Activated CD8-positive, alpha-beta memory T cell treated with anti-CD3 and anti-CD28 coated beads, Interleukin-2, amount 50 U/mL, for 1 hour (primary cell): Measurements from ENCODE around the gene CHST11.

Experiments
- DNase-seq: peaks from one replicate; pipeline ENCODE4 v3.0.0-alpha.2; 2020; ENCODE audit errors: extremely low read depth

CHST11 gene

DNA sequence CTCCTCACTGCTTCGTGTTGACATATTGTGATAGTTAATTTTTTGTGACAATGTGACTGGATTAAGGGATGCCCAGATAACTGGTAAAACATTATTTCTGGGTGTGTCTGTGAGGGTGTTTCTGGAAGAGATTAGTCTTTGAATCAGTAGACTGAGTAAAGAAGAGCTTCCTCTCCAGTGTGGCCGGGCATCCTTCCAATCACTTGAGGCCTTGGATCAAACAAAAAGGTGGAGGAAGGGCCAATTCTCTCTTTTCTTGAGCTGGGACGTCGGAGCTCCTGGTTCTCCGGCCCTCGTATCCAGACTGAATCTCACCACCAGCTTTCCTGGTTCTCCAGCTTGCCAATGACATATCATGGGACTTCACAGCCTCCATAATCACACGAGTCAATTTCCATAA lies 240.4 kb downstream of the CHST11 start:
- DNase-seq = no peak

DNA sequence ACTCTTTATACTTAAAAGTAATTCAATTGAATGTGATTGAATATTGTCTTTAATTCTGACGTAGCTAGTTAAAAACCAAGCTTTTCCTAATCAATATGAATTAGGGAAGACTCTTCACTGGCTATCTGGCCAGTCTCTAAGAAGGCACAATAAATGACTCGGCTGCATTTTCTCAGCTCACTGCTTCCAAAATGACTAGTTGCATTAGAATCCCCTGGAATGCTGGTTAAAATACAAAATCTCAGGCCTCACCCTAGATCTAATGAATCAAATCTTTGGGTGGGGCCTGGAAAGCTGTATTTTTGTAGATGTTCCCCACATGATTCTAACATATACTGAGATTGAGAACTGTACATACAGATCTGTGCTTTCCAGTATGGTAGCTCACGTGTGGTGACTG lies 242.1 kb downstream of the CHST11 start:
- DNase-seq = no peak

DNA sequence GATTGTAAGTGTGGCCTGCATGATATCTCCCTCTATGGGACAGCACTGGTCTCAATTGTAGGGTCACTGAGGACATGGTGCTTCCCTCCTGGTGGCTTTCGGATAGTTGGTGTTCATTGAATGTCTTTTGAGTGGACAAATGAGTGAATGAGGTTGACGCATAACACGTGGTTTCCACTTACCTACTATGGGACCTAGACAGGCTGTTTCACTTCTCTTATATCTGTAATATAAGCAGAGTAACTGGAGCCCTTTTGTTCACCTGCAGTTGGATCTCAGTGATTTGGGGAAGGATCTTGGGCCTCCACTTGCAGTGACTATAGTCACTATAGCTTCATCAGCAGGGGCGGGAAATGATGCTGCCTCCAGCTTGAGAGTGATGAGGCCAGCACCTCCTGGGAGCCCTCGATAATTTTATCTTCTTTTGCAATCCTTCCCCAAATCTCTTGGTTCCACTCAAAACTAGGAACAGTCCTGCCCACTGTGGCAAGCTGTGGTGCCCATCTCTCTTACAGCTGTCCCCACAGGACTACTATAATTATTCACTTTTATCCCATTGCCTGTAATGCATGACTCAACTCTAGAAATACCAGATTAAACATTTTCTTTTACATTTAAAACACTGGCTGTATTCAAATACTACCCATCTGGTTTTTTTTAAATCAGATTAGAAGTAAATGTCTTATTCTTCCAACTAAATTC lies 242.9 kb downstream of the CHST11 start:
- no peak for DNase-seq

DNA sequence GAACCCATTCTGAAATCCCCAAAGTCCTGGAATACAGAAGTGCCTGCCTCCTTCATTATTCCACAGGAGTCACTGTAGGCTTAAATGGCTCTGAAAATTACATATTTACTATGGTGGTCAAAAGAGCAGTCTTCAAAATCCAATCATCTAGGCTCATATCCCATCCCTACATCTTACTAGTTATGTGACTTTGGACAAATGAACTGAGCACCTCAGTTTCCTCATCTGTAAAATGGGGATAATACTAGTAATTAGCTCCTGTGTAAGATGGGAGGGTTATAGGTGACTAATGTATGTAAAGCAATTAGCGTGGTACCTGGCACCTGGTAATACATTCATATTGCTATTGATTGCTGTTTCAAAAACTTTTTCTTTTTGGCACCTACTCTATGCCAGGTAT lies 243.6 kb downstream of the CHST11 start:
- no peak for DNase-seq

DNA sequence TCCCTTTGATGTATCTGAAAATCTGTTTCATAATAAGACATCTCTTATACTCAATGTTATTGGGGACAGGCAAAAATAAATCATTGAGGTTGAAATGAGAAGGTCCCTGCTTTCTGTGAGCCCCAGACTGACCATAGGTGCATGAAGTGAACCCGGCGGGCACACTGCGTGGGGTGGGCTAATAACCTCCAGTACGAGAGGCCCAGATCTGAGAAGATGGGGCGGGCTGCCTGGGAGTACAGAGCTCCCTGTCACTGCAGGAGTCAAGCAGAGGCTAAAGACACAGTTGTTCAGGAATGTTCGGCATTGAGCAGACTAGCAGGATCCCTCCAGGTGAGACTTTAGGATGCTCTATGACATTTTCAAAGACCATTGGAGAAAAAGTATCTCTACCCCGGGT lies 244.6 kb downstream of the CHST11 start:
- DNase-seq = no peak

DNA sequence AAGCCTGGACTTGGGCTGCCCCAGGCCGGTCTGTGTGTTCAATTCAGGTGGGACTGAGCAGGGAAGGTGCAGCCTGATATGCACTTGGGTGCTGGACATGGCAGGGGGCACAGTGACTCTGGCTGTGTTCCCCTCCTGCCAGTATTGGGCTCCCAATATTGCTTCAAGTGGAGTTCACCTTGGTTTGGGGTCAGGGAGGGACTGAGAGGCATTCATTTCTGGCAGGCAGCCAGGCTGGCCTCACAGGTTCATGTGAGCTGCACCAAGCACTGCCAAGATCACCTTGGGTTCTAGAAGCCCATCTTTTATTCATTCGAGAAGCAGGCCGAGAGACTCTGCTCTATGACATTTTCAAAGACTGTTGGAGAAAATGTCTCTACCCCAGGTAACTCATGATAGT lies 245.0 kb downstream of the CHST11 start:
- no peak for DNase-seq

DNA sequence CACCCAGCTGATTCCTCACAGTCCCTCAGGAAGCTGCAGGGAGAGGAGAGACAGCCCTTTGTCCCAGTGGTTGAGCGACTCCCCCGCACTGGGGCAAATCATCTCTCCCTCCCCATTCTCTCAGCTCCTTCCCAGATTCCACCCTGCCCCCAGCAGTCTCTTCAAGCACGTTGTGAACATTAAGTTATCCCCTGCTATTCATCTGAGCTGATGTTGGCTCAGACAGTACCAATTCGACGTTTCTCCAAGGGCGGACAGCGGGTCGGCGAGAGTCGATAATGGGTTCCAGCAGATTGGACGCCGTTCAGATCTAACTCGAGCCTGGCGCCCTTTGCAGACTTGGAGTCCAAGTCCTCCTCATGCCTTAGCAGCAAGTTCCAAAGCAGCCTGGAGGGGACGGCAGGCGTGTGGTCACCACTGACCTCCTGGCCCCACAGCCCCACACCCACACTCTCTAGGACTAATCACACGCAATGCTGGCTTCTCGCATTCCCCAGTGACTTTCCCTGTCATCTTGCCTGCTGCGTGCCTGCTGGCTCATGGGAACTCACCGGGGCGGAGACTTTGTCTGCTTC lies 245.9 kb downstream of the CHST11 start:
- no peak for DNase-seq

DNA sequence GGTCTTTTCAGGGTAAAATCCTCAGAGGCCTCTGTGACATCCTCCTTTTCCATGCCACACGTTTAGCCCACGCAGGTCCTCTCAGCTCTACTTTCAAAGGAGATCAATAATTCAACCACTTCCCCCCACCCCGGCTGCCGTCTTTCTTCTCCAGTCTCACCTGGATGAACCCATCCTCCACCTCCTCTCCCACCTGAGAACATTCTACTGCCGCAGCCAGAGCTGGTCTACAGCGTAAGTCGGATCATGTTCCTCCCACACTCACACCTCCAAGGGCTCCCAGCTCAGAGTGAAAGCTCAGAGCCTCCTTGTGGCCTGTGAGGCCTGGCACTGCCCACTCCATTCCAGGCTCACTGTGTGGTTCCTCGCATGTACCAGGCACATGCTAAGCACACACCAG lies 246.6 kb downstream of the CHST11 start:
- DNase-seq = no peak

DNA sequence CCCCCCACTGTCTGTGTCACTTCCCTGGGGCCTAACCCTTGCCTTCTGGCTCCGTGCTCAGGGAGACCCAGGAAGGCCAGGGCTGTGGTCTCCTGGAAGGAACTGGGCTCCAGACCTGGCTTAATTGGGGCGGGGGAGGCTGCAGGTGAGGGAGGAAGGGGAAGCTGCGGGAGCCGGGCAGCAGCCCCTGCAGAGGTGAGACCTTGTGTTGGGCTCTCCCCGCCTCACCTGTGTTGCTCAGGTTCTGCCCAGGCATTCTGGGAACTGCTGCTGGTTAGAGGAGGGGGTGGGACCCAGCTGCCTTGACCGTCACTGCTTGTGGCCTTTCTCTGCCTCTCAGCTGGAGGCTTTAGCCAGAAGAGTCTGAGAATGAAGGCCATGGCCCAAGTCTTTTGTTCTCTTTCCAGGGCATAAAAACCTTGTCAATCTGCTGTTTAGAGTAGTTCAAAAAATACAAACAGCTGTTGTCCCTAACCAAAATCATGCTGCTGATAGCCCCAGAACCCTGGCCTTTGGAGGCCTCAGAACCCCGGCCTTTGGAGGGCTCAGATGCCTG lies 247.6 kb downstream of the CHST11 start:
- DNase-seq = no peak

DNA sequence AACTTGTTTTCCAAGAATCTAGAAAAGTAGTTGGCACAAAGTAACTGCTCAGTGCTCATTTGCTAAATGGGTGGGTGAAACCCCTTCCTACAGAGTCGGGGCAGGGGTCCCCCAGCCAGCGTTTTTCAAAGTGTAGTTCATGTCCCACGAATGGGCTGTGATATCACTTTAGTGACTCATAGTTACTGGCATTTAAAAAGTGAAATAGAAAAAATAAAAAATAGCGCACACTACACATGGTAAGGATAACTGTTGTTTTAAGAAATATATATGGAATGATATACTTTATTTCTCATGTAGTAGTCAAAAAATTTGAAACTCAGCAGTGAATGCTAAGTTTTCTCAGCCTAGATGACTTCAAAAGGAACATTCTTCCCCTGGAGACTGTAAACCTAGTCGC lies 250.4 kb downstream of the CHST11 start:
- DNase-seq = no peak

DNA sequence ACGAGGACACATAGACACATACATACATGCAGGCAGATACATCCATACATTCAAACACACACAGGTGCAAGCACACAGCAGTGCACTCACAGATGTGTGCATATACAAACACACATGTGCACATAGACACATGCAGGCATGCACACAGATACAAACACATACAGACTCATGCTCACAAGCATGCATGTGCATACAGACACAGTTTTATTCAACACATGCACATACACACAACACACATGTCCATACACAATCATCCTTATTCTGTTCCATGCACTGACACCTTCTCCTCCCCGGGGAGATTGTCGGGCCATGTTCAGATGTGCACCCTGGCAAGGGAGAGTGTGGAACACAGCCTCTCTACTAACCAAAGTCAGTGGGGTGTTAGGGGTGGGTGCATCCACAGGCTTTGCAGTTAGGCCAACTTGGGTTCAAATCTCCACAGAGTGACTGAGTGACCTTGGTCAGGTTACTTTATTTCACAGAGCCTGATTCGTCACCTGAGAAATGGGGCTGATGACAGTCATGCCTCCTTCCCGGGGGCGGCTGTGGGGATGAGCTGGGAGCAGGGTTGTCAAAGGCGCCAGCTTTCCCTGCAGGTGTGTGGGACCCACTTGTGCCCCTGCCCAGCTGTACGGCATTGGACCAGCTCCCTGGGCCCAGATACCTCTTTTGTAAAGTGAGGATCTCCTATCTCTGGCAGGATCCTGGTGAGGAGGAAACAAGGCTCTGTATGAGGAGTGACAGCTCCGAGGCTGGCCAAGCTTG lies 251.2 kb downstream of the CHST11 start:
- no peak for DNase-seq

DNA sequence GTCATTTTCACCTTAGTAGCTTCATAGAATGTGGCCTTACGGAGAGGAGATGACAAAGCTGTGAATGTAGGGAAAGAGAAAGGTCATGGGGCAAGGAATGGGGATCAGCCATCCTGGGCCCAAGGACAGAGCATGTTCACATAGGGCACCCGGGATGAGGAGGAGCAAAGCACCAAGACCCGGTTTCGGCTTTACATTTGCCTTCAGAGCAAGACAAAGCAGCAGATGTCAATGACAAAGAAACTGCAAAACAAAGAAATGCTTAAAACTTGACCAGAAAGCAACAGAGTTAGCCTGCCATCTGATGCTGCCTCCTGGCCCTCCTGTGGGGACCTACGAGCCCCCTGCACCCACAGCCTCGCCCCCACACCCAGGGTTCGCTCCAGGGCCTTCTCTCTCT lies 252.1 kb downstream of the CHST11 start:
- no peak for DNase-seq

DNA sequence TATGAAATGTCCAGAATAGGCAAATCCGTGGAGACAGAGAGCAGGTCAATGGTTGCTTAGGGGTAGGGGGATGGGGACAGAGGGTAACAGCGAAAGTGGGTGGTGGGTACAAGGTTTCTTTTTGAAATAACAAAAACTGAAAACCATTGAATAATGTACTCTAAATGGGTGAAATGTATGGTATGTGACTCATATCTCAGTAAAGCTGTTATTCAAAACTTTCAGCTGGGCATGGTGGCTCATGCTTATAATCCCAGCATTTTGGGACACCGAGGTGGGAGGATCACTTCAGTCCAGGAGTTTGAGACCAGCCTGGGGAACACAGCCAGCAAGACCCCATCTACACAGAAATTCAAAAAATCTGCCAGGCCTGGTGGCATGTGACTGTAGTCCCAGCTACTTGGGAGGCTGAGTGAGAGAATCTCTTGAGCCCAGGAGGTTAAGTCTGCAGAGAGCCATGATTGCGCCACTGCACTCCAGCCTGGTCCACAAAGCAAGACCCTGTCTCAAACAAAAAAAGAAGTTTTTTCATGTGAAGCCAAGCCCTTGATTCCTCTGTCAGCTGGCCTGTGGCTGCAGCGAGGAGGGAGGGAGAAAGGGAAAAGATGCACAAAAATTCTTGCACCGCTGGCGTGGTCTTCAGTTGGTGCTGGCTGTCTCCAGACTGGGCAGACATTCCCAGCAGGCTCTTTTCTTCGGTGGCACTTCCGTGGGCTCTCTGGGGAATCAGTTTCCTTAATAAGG lies 253.1 kb downstream of the CHST11 start:
- DNase-seq = no peak

DNA sequence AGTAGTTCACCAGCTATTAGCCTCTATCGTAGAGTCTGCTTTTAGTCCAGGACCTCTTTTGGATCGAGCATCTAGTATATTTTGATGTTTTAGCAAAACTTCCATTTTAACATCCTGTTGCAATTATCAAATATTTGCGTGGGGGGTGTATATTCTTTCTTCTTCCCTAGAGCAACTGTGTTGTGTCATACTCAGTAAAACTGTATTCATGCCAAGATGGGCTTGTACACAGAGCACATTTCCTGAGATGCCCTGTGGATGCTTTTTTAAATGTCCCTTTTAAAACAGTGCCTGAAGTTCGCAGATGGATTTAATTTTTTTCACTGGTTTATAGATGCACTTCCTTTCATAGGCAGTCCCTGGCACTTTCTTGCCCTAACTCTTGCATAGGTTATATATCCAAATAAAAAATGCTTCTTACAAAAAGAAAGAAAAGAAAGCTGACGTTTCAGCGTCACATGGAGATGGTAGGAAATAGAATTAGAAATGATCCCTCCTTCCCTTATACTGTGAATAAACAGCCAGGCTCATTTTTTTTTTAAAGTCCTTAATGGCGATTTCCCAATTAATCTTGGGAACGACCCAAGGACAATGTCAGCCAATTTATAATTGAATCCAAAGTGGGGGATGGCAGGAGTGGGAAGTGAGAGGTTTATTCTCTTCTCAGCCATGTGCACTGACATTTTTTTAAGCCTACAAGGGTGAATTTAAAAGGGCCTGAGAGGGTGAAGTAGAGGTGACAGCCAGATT lies 254.4 kb downstream of the CHST11 start:
- DNase-seq = no peak

DNA sequence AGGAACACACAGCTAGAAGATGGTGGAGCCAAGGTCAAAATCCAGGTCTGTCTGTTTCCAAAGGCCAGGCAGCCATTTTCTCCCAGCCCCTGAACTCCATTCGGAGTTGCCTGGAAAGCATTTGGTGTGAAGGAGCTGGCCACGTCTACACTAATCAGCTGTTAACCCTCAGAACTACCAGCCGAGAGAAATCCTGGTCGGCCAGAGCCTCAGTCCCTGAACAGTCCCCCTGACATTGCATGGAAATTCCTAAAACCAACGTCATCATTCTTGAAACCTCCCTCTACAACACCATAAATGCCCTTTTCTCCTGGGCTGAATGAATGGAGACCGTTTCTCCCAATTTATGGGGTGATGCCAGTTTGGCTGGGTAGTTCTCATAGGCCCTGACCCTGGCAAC lies 255.7 kb downstream of the CHST11 start:
- DNase-seq = no peak

DNA sequence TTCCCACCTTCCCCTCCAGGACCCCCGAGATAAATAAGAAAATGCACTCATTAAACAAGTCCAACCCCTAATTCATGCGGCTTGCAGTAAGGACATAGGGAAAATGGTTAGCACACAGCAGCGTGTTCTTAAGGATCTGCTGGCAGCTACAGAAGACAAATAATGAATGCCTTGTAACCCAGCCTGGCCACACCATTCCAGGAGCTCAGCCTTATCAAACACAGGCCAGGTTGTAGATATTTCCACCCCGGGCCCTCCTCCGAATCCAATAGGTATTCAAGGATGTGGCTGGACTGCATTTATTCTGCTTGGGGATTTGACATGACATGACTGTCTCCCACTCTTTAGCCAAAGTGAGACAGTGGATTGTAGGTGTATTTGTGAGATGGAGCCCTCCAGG lies 256.2 kb downstream of the CHST11 start:
- DNase-seq = no peak

DNA sequence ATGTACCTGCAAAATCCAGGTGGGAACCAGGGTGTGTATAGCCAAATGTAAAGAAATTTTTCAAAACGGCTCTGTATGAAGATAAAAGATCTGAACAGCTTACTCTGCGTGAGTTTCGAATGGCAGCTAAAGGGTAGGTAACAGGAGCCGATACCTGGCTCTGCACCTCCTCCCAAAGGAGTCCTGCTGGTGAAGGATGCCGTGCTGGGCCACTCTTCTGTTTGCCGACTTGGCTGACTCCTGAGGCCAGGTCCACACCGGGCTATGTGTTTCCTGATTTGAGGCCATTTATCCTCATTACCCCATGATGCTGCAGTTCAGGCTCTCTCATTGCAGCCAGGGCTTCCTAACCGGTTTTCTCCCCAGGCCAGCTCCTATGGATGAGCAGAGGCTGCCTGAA lies 256.7 kb downstream of the CHST11 start:
- DNase-seq = no peak

DNA sequence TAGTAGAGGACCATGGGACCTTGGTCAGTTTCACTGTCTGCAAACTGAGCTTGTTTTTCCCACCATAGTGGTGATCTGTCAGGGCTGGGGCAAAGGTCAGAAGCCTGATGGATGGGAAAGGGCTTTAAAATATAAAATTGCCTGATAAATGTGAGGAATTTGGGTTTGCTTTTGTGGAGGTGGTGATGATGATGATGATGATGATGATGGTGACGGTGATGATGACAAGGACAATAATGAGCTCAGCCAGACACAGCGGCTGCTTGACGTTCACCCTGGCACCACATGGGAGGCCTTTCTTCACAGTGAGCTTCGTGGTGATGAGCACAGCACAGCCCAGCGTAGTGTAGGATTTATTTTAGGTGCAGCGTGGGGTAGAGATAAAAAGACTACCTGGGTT lies 257.6 kb downstream of the CHST11 start:
- no peak for DNase-seq

DNA sequence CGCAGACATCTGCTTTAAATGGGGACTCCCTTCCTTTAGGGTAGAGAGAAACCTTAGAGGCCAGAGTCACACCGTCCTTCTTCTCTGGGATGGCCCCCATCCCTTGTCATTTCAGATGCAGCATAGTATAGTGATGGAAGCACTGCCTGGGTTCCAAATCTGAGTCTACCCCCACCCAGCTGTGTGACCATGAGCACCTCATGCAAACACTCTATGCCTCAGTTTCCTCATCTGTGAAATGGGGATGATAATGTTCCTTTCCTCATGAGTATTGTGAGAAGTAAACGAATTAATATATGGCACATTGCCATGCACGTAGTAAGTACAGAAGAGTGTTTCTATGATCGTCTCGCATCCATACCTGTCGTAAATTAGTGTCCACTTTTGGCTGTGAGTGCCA lies 259.4 kb downstream of the CHST11 start:
- no peak for DNase-seq

DNA sequence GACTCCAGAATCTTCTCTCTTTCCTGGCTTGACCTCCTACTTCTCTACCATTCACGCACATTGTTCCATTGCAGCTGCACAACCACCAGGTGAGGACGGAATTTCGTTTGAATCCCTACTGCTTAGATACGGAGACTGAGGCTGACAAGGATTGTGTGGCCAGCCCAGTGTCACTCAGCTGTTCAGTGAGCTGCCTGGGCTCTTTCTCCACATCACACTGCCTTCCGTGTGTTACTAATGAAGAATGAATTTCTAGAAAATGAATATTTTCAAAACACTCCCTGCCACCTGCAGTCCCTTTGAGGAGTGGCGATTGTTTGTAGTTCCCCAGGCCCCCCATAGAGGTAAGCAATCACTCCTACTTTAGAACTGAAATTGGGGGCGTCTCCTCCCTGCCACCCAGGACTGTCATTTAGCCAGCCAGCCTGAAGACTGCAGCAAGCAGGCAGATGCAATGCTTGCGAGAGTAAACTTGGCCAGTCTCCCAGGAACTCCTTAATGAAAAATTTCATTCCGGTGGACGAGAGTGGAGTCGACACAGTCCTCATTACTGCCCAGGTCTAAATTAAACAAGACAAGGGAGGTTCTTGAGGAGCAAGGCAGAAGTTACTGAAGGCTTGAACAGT lies 261.7 kb downstream of the CHST11 start:
- DNase-seq = no peak

DNA sequence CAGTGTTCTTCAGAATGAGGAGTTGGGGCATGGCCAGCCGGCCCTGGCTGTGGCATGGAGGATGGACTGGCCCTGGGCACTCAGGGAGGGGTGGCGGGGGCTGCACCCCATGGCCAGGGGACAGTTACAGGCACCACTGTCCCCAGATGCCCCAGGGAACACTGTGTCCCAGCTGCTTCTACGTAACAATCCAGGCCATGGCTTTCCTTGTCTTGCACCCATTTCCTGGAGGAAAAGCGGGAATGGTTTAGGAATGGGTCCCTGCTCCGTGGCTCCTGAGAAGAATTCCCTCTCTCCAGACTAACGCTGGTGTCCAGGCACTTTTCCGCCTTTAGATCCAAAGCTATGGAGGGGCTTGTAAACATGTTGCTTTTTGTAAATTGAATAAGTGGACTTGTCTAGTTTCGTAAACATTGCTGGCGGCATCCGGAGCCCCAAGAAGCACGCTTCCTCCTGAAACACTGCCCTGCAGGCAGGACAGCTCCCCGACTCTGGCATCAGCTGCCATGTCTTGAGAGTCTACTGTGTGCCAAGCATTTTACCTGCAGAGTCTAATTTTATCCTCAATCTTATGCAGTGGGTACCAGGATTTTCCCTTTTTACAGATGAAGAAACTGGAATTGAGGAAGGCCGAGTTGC lies 263.1 kb downstream of the CHST11 start:
- DNase-seq = no peak
